ENCODE results near the gene SAMD11. TPM values are rescaled to one million over a fixed set of nuclear protein-coding genes. Genes with fewer than 3 reads are reported as not detected.

Gene SAMD11
- total and polyA plus RNA-seq, 2 of the 13 experiments (the other 11 are each of a cell fraction or from before 2014, with no cell fraction given) = 0.11 TPM; not detected in 1

GRCh38 chr1:958823-959730, 35.4 kb downstream of the SAMD11 start, which contains the start of gene NOC2L (continued):
- TF ChIP-seq ZBTB40 (IDR thresholded peaks at IDR 0.05) = no peak
- TF ChIP-seq ZBTB40 (CRISPR knock-in tag; IDR thresholded peaks at IDR 0.05) = peak; percentile 25; the same call in 1 of the 2 replicates
- TF ChIP-seq, protein P1, sequence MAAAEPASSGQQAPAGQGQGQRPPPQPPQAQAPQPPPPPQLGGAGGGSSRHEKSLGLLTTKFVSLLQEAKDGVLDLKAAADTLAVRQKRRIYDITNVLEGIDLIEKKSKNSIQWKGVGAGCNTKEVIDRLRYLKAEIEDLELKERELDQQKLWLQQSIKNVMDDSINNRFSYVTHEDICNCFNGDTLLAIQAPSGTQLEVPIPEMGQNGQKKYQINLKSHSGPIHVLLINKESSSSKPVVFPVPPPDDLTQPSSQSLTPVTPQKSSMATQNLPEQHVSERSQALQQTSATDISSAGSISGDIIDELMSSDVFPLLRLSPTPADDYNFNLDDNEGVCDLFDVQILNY (CRISPR knock-in tag; conservative IDR thresholded peaks at IDR 0.05) = no peak
- TF ChIP-seq FOXP4 (CRISPR knock-in tag; IDR thresholded peaks at IDR 0.05) = no peak
- TF ChIP-seq ZNF326 (CRISPR knock-in tag; IDR thresholded peaks at IDR 0.05; ENCODE audit: borderline replicate concordance) = no peak
- TF ChIP-seq POLR2A (IDR thresholded peaks at IDR 0.05; ENCODE audit: insufficient read depth in 1 of 2, low read depth in 2 of 2, low read length in 2 of 2) = peak in 1 of 2 experiments; percentile 40; a peak in 1 of 4 replicates
- TF ChIP-seq SP4 (CRISPR knock-in tag; IDR thresholded peaks at IDR 0.05) = peak; percentile 95
- no peak for TF ChIP-seq GABPA (IDR thresholded peaks at IDR 0.05; ENCODE audit: low read depth, low read length)
- peak; percentile 90 for TF ChIP-seq GABPA (CRISPR knock-in tag; IDR thresholded peaks at IDR 0.05; ENCODE audit: low read depth)
- no peak for TF ChIP-seq HOXD1 (CRISPR knock-in tag; IDR thresholded peaks at IDR 0.05)
- no peak for TF ChIP-seq MIER2 (CRISPR knock-in tag; IDR thresholded peaks at IDR 0.05)
- TF ChIP-seq JDP2 (CRISPR knock-in tag; IDR thresholded peaks at IDR 0.05; ENCODE audit: borderline replicate concordance) = no peak; the same call in 1 of the 2 replicates
- no peak for TF ChIP-seq E2F2 (CRISPR knock-in tag; IDR thresholded peaks at IDR 0.05; ENCODE audit: borderline replicate concordance)
- TF ChIP-seq RXRA (CRISPR knock-in tag; IDR thresholded peaks at IDR 0.05) = peak; percentile 47; the same call in 1 of the 2 replicates
- peak; percentile 53; the same call in 1 of the 2 replicates for TF ChIP-seq ZNF441 (CRISPR knock-in tag; IDR thresholded peaks at IDR 0.05; ENCODE audit: borderline replicate concordance)

All from HepG2 (cell line).